ENCODE results near the gene IFT122.
A peak's percentile ranks its signal among the peaks of the same experiment; 100 is the strongest.

Gene IFT122

DNA sequence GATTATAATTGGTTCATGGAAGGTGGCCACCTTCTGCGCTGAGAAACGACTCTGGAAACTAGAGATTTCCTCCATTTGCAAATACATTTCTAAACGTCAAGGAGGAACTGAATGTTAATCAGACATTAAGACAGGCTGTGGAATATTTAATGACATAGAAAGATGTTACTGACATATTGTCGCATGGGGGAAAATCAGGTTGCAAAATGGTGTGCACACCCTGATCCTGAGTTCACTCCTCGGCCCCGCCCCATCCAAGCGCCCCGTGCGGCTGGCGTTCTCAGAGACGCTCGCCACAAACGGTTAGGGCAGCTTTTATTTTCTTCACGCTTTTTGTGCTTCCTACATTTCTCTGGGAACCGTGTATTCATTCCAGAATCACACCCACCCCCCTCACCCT, 113.7 kb downstream of the IFT122 start:
- no peak for DNase-seq (ENCODE audit: insufficient read length, low spot score)
- no peak for FAIRE-seq

DNA sequence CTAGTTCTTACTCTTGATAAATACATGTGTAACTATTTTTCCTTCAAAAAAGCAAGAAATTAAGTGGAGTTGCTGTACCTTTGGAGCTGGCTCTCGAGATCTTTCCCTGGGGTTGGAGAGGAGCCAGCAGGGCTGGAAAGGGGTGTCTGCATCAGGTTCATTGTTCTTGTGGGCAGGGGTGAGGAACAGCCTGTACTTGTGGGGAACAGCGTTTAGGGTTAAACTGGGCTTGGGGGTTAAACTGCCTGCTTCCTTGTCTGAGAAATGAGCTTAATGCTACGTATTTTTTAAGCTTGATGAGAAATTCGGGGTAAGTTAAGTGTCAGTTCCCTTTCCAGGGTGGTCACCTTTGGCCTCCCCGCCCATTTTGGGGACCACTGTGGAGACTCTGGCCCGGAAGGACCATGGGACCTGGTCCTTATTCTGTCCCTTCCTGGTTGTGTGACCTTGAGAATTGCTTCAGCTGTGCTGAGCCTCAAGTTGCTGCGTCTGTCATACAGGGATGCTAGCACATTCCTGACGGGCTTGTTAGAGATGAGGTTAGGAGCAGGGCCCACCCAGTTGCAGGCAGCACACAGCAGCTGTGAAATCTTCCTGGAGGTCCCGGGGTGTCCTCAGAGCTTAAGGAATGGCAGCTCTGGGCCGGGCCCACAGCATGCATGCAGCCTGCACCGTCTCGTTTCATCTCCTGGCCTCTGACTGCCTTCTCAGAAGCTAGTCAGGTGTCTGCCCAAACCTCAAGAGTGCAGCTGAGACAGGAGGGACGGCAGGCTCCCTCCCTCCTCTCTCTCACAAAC, 114.5 kb downstream of the IFT122 start:
- FAIRE-seq (no peak), DNase-seq (ENCODE audit: insufficient read length, low spot score) (no peak)

DNA sequence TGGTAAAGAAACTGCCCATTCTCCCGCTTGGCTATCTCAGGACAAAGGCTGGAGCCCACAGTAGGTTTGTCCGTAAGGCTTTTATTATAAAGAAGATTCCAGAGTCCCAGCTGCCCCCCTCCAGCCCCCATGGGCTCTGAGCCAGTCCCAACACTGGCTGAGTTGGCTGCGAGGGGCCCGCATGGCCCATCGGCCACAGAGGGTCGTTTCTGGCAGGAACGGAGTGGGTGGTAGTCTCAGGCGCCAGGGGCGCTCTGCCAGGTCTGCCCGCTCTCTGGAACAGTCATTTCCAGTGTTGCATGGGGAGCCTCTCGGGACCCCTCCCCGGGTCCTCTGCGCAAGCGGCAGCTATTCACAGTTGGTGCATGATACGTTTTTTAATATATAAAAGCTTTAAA, 115.1 kb downstream of the IFT122 start:
- DNase-seq (ENCODE audit: insufficient read length, low spot score) (no peak), FAIRE-seq (no peak)

DNA sequence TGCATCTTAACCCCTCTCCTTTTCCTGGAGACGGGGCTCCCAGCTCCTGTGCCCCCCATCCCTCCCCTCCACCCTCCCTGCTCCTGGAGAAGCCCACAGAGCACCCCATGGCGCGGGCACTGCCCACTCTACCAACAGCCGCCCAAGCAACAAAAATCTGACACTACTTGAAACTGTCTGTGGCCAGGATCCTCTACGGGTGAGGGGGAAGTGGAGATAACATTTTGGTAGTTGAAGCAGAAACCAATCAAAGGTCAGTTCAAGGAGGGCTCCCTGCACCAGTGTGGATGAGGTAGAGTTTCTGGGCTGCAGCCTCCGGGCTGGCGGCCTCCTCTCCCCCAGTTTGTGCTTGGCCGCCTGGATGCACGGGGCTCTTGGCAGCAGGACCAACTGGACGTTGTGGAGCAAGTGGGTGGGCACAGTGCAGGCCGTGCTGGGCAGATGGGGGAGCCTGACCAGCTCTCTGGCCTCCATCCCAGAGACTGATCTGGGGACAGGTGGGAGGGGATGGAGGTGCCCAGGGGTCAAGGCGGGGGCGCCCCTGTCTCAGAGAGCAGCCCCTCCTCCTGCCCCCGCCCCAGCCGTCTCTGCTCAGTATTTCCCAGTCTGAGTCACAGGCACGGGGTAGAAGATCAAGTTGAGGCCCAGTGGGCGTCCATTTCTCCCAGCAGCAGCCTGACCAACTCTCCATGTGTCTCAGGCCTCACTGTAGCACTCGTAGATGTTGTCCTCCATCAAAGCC, 115.8 kb downstream of the IFT122 start:
- DNase-seq (ENCODE audit: insufficient read length, low spot score) (no peak), FAIRE-seq (no peak)

DNA sequence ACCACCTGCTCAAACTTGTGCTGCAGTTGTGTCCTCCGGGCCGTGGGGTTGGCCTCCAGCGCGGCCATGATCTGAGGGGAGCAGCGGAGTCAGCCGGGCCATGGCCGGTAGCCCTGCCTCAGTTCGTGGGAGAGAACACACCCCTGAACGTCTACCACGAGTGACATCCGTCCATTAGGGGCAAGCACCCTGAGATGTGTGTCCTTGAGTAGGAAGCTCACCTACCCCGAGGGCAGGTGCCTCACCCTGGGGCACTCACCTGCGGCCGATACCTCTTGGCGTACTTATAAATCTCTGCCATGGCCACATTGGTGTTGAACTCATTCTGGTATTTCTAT, 116.3 kb downstream of the IFT122 start:
- FAIRE-seq, result no peak

DNA sequence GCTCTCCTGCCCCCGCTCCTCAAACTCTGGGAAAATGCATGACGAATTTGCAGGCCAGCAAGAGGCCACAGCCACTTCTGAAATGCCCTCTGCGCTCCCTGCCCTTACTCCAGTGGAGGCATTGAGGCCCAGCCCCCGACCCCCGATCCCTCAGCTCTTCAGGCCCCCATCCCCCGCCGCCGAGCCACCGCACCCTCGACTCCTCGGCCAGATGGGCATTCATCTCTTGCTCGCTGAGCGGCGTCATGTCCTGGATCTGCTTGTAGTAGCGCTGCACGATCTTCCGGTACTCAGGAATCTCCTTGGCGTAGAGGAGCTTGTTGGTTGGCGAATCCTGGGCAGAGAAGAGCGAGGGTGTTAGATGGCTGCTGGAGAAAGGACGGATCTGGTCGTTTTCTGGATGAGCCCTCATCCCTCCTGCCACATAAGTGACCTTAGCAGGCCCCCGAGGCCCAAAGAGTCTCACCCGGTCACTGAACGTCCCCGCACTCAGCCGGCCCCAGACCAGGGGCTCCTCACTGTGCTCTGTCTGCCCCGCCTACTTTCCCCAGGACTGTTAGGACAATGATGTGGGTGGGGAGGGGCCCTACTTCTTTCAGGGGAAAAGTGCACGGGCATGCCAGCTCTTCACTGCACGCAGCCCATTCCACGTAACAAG, 117.0 kb downstream of the IFT122 start:
- FAIRE-seq, result no peak
- no peak for DNase-seq (ENCODE audit: insufficient read length, low spot score)

More for the DNA sequence above, 116.3 kb downstream of the IFT122 start:
- no peak for DNase-seq (ENCODE audit: insufficient read length, low spot score)

DNA sequence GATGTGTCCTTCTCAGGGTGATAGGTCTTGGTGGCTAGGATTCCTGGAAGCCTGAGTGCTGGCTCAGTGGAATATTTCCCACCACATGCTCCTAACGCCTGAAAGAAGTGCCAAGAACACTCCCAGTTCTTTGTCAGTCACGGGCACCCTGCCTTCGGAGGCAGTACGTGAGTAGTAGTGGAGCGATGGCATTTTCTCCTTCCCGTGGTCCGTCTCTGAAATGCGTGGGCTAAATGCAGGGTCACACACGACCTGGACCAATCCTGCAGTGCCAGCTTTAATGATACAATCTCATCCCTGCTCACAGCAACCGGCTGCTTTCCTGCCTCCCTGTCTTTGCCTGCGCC, 117.5 kb downstream of the IFT122 start:
- FAIRE-seq, result no peak
- DNase-seq (ENCODE audit: insufficient read length, low spot score), result no peak

DNA sequence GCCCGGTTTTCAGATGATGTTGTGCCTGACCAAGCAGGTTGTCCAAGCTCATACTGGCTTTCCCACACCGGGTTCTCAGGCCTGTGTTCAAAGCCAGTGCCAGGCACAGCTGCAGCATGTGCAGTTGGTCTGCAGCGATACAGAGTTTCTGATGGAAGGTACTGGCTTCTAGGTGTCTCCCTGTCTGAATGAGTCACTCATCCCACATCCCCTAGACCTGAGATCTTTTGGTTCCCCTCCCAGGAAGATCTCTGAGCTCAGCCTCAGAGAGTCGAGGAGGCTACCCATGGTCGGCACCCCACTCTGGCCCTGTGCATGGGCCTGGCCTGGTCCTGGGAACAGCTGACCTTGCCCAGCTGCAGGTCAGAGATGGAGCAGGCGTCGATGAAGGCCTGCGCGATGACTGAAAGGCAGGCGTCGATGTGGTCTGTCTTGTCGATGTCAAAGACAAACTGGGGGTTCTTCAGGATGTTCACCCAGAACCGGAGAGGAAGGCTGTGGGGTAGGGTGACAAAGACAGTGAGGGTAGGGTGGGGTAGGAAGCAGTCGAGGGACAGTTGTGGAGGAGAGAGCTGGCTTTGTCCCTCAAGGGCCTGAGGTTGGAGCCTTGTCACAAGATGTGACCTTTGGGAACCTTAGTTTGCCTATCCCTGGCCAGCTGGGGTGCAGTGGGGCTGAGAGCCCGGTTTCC, 118.2 kb downstream of the IFT122 start:
- no peak for DNase-seq (ENCODE audit: insufficient read length, low spot score)
- peak; percentile 52 for FAIRE-seq

DNA sequence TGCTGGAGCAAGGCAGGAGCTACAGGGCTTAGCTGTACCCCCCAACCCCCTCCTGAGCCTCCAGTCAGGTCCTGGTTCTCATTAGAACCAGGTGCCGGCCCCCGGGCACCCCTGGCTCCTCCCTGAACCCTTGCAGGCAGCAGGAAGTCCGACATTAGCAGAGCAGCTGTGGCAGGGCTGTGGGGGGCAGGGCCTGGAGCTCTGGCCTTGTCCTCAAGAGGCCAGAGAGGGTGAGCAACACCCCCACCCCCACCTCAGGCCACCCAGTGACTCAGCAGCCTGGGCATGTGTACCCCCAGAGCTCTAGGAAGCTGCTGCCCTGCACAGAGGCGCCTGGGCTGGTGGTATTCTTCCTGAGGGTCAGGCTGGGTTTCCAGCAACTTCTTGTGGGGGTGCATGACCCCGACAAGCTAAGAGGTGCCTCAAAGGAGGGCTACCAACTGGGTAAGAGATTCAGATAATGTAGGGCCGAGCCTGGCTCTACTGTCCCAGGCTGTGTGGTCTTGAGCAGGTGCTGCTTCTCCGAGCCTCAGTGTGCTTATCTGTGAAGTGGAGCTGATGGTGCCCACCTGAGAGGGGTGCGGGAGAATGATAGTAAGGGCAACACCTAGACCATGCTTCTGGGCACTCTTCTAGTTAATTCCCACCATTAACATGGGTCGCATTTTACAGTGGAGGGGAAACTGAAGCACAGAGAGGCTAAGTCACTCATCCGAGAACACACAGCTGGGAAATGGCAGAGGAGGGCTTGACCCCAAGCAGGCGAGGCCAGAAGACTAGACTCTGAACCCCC, 118.9 kb downstream of the IFT122 start:
- DNase-seq (ENCODE audit: insufficient read length, low spot score) (peak; percentile 88), FAIRE-seq (peak; percentile 86)

DNA sequence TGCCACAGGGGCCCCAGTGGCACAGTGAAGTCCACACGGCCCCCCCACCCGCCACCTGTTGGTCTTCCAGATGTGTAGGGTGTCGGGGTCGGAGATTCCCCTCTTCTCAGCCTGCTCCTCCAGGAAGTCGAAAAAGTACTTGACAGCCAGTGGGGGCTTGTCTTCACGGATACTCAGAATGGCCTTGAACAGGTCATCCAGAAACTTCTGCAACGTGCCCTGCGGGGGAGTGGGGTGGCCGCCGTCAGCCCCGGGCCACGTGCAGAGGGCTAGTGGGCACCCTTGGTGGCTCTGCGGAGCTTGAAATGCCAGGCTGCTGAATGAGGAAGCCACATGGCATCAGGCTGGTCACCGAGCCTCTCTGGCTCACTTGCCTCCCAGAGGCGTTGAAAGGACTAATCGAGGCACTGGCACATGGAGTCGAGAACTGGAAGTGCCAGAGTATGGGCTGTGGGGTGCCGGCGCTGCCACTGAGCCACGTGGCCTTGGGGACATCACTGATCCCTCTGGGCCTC, 119.6 kb downstream of the IFT122 start:
- DNase-seq (ENCODE audit: insufficient read length, low spot score) (no peak), FAIRE-seq (no peak)

DNA sequence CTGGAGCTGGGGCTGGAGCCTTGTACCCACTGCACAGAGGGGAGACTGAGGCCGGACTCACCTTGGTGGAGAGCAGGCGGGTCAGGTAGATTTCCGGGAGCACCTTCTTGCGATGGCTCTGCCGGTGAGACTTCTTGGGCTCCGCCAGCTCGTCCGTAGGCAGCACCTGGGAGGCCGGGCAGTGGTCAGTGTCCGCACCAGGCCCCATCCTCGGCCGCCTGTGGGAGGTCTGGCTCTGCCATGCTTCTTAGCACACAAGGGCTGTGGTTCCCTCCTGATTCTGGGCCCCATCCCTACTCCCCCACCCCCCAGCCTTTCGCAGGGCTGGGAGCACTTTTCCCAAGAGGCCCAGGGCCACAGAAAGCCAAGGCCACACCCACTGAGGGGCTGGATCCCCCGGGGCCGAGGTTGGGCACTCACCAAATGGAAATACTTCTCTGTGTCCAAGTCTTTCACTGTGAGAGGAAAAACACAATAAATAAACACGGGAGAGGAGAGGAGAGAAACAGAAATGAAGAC, 120.3 kb downstream of the IFT122 start:
- FAIRE-seq (no peak), DNase-seq (ENCODE audit: insufficient read length, low spot score) (peak; percentile 56)

DNA sequence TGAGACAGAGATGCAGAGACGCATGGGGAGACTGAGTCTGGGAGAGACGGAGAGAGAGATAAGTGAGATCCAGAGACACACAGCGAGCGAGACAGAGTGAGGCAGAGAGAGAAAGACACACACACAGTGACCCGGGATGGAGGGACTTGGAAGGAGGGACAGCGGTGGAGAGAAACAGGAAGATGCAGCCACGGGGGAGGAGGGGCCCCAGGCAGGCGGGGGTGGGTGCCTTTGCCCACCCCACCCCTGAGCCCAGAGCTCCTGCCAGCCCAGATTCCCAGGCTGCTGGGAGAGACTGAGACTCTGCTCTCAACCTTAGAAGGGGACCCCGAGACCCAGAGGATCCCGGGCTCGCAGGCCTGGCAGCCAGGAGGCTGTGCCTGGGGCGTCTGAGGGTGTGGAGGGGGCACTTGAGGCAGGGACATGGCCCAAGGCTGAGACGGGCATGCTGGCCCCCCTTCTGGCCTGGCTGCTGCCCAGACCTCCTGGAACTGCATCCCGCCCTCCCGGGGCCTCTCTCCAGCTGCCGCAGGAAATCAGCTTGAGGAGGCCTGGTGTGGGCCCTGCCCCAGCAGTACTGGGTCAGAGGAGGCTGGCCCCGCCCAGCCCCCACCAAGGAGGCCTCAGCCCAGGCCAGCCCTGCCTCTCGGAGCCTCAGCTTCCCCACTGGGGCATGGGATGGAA, 121.0 kb downstream of the IFT122 start:
- FAIRE-seq (peak; percentile 49), DNase-seq (ENCODE audit: insufficient read length, low spot score) (peak; percentile 84)

DNA sequence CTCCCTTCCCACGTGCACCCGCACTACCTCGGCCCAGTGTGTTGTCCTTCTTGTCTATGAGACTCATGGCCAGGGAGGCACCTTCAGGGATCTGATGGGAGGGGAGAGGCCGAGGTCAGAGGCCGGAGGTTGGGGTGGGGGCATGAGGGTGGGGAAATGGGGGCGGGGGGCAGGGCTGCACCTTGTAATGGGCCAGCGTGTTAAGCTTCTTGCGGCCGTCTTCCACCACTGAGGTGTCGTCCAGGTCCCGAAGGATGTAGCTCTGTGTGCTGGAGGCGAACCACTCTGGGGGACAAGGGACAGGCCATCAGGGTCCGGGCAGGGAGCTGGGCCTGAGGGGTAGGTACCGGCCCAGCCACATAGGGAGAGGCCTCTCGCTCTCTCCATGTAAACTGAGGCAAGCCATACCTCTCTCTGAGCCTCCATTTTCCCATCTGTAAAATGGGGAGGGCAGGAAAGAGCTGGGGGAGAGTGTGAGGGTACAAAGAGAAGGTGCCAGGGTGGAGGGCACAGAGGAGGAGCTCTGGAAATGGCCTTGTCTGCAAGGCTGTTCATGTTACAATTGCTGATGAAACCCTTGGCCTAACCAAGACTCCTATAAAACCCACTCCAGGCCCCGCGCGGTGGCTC, 121.7 kb downstream of the IFT122 start:
- DNase-seq (ENCODE audit: insufficient read length, low spot score) (no peak), FAIRE-seq (no peak)

DNA sequence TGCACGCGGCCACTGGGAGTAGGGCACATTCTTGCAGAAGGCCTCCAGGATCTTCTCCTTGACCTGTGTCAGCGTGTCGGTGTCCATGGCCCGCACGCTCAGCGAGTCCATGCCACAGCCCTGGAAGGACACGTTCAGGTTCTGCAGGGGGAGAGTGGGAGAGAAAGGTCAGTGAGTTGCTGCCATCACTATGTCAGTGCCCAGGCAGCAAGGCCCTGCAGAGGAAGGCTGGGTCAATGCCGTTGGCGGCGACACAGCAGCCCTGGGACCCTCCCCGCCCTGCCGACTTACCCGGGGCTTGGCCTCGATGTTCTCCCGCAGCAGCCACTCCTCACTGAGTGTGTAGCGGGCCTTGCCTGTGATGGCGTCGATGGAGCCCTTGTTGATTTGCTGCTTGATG, 122.8 kb downstream of the IFT122 start:
- DNase-seq (ENCODE audit: insufficient read length, low spot score) (no peak), FAIRE-seq (no peak)

DNA sequence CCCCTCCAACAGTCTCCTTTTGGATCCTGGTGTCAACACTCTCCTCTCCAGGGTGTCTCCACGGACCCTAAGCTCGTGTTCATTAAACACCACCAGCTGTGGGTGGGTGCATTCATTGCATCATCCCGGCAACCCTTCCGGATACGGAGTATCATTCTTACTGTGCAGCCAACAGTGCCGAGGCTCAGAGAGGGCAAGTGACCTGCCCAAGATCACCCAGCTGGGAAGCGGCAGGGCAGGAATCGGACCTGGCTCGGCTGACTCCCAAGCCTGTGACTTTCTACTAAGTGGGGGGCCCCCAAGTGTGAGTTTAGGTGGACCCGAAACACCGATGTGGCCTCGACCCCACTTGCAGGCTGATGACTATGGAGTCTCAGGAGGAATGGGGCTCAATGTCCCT, 123.3 kb downstream of the IFT122 start:
- DNase-seq (ENCODE audit: insufficient read length, low spot score), result no peak
- FAIRE-seq, result no peak

DNA sequence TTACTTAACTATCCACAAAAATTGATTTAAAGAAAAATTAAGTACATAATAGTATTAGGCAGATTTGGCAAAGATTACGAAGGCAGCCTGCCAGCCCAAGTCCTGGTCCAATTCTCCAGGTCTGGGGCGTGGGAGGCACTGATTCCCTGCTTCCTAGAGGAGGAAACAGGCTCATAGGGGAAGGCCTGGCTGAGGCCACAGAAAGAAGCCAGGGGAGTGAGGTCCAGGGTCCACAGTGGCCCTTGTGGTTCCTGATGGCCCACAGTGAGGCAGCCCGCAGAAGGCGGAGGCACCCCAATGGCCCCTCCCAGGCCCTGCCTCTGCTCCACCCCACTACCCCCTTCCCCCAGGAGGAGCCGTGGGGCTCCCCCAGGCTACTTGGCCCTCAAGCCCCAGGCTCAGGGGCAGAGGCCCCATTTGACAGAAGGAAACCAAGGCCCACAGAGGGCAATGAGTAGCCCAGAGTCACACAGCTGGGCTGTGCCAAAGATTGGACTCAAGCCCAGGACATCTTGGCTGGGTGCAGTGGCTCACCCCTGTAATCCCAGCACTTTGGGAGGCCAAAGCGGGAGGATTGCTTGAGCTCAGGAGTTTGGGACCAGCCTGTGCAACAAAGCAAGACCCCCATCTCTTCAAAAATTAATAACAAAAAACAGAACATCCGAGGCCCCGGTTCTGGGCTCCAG, 124.0 kb downstream of the IFT122 start:
- FAIRE-seq (no peak), DNase-seq (ENCODE audit: insufficient read length, low spot score) (no peak)

DNA sequence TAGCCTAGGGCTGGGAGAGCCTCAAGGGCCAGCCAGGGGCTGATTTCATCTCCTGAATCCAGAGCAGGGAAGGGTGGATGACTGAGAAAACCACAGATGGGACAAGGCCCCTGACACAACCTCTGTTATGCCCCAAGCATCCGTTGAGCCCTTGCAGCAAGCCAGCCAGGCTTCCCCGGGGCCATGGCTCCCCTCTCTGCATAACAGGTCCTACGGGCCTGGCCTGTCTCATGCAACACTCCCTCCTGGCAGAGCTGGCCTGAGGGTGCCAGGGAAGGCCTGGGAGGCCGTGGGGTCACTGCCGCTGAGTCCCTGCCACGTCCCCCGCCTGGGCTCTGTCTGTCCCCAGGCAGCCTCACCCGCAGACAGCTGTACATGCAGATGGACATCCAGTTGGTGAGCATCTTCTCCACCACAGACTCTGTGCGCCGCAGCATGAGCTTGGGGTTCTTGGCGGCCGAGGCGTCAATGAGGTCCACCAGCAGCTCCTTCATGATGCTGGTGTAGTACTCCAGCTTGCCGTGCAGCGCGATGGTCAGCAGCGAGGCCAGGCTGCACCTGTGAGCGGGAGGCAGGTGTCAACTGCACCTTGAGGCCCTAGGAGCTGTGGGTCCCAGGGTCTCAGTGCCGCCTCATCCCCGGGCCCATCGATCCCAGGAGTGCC, 125.1 kb downstream of the IFT122 start:
- DNase-seq (ENCODE audit: insufficient read length, low spot score) (no peak), FAIRE-seq (no peak)

DNA sequence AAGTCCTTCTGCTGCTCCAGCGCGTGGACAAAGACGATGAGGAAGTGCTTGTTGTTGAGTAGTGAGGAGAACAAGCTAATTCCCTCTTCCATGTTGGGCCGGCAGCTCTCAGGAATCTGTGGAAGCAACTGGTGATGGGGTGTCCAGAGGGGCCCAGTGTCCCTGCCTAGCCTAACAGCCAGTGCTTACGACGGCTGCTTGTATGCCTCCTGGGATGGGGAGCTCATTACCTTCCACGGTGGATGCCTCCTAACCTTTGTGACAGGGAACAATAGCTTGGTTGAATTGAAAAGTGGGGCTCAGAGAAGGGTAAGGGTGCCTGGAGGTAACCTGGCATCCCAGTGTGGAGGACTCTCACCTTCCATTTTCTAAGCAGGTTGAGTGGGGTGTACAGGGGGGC, 125.9 kb downstream of the IFT122 start:
- no peak for DNase-seq (ENCODE audit: insufficient read length, low spot score)
- FAIRE-seq, result no peak
